Measurements from ENCODE around the gene MATR3.
"Not testable (repeated sequence)": the region's sequence is repeated elsewhere in the genome, so short reads cannot be mapped to it uniquely, and the experiment has no call there.

MATR3 gene

DNA sequence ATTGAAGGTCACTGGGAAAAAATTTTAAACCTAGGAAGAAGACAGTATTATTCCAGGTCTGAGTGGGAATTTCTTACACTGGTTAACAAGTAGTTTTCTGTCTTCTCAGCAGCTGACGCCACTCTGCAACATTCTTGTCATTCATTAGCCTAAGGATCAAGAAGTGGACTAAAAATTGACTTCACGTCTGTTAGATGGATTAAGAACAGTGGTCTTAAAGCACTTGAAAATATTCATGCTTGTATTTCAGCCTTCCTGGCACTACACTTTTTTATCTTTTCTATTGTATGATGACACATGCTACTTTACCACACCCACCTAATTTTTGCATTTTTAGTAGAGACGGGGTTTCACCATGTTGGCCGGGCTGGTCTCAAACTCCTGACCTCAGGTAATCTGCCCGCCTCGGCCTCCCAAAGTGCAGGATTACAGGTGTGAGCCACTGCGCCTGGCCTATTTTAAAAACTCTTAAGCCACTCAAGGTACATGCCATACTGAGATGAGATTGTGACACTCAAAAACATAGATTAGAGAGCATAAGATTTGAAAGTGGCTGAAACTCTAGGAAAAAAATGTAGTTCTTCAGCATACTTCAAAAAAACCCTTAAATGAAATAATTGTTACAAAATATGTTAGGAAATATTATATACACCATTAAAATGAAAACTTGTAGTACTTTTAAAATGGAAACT, 8.4 kb downstream of the MATR3 start:
- DNase-seq: no peak

DNA sequence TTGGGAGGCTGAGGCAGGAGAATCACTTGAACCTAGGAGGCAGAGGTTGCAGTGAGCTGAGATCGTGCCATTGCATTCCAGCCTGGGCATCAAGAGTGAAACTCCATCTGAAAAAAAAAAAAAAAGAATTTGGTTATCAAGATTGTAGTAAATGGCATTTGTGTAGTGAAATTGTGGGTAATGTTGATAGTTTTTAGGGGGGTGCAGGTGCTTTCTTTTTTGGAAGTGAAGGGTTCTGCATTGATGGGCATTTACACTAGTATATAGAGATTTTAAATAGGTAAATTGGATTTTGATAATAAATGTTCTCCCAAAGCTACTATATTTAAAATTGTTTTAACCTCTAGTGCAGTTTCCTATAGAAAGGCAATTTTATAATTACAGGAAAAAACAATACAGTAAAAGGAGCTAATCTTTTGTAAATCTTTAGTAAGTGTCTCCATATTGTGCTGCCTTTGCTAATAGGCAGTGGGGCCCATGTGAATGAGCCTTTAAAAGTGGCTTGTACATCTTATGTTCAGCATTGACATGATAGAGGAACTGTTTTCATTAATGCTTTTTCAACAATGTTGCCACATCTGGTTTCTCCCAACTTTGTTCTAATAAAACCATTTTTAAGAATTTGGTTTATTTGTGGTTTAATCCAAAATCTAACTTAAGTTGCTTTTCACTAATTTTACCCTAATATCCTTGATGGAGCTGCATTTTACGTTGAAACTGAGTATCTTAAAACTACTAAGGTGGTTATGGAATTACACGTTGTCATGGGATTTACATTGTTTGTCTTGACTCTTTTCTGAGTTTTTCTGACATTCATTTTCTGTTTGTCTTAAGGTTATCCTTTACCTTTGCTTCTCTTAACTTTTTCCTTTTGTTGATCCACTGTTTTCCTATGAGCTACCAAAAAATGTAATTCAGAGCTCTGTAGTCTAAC, 11.1 kb downstream of the MATR3 start:
- DNase-seq: no peak

DNA sequence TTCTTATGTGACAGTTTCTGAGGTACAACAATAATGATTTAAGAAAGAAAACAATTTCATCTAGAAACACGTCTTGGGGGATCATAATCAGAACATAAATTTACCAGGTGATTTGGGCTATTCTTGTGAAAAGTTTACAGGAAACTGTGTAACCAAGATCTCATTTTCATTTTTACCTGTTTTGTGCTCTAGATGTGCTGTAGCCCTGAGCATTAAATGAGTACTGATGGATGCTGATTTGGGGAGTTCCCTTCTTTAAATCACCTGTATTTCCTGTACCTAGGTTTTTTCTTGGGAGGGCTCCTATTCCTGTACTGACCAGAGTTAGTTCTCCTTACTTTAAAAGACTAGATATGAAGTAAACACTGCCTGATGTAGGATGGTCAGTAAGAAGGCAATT, 12.7 kb downstream of the MATR3 start:
- DNase-seq: no peak

DNA sequence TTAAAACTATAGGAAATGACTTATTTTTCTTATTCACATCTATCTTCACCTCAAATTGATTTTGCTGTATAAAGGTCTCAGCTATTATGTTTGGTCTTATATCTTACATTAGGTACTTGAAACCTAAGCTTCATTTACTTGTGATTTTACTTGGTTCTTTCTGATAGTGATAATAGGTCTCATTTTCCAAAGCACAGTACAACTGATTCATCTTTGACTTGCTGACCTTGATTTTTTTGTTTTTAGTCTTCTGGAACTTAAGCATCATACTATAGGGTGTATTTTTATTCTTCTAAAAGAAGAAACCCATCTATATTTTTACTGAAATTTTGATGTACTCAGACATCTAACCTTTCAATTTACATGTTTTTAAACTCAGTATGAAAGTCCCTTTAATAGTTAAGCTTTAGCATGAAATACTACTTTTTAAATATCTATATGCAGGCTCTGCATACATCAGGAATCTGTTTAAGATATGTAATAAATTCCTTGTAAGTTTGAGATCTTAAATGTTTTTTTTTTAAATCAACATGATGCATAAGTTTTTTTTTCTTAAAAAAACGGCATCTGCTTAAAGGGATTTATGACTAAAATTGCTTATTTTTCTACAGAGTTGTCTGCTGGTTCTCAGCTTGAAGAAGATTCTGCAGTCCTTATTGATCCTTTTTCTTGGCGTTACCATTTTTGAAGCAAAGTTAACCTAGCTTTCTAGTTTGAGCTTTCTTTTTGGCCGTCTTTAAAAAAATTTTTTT, 13.3 kb downstream of the MATR3 start:
- no peak for DNase-seq

DNA sequence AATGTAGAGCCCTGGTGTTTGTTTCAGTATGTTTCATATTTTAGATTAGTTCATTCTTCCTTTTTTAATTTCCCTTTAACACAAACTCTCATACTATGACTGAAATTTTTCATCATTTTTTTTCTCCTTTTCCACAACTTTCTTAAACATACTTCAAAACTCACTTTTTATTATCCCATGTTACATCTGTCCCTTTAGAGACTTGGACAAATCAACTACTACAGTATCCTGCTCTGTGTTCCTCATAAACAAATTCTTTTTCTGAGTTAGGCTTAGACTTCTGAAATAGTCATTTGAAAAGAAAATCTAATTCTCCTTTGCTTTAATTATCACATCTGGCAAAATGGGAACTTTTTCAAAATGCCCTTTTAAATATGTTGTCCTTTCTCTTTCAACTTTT, 15.3 kb downstream of the MATR3 start:
- DNase-seq: no peak

DNA sequence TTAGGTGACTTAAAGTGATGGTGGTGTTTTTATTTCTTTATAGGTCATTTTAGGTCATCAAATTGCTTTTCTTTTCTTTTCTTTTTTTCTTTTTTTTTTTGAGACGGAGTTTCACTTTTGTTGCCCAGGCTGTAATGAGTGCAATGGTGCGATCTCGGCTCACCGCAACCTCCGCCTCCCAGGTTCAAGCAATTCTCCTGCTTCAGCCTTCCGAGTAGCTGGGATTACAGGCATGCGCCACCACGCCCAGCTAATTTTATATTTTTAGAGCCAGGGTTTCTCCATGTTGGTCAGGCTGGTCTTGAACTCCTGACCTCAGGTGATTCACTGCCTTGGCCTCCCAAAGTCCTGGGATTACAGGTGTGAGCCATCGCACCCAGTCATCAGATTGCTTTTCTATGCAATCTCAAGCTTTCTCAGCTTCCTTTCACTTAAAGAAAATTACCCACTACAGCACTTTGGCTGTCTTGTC, 17.2 kb downstream of the MATR3 start:
- not testable (repeated sequence) for DNase-seq

DNA sequence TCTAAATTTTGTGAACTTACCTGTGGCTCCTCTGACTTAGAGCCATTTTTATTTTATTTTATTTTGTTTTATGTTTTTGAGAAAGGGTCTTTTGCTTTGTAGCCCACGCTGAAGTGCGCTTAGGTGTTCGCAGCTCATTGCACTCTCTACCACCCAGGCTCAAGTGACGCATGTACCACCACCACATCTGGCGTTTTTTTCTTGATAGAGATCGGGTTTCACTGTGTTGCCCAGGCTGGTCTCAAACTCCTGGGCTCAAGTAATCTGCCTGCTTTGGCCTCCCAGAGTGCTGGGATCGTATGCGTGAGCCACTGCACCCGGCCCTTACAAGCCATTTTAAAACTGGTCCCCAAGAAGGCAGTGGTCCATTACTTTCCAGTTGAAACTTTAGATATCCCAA, 18.5 kb downstream of the MATR3 start:
- no peak for DNase-seq

DNA sequence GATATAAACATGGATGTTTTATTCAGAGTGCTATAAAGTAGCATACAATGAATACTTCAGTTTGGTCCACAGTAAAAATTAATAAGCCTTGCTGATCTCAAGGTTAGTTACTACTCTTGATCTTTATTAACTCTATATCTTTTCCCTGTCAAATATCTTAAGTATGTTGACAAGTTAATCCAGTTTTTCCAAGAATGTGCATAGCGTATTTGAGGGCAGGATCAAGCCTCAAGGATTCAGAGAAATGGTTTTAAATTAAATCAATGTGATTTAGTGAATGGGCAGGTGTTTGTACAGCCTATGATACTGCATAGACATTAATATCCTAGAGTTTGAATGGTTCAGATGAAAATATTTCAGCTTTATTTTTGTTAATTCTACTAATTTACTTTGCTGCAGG, 20.7 kb downstream of the MATR3 start:
- no peak for DNase-seq

DNA sequence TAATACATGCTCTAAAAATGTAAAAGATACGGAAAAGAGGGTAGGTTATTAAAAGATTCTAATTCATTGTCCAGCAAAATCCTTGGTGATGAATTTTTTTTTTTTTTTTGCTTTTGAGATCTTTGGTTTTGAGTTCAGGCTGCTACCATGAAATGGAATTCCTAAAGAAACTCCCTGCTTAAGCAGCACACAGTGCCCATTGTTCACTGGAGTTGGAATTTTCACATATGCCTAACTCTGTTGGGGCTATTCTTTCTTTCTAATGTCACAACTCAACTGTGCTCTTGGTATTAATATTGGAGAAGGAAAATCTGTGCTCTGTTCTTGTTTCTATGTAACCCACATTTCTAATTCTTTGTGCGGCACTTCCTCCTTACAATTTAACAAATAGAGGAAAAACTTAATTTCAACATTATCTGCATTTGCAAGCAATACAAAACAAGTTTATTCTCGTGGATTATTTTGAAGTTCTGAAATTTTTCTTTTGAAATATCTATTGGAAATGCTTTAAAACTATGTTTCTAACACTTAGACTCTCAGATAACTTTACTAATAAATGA, 21.6 kb downstream of the MATR3 start:
- no peak for DNase-seq

DNA sequence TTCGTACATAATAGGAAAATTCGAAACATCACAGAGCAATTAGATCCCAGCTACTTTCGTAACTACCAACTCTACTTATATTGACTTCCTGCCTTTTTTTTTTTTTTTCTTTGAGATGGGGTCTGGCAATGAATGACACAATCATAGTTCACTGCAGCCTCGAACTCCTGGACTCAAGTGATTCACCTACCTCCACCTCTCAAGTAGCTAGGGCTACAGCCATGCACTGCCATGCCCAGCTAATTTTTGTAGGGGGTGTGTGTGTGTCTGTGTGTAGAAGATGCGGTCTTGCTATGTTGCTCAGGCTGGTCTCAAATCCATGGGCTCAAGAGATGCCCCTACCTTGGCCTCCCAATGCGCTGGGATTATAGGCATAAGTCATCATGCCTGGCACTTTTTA, 42.3 kb downstream of the MATR3 start:
- no peak for DNase-seq

DNA sequence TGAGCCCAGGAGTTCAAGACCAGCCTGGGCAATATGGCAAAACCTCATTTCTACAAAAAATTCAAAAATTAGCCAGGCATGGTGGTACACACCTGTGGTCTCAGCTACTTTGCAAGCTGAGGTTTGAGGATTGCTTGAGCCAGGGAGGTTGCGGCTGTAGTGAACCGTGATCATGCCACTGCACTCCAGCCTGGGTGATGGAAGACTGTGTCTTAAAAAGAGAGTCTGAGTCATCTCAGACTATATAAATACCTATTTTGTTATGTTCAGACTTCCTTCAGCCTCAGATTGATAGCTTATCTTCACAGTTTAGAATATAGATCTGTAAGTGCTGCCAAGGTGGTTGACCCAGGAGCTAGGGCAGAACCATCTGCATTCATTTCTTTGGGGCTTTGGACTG, 46.5 kb downstream of the MATR3 start:
- no peak for DNase-seq

DNA sequence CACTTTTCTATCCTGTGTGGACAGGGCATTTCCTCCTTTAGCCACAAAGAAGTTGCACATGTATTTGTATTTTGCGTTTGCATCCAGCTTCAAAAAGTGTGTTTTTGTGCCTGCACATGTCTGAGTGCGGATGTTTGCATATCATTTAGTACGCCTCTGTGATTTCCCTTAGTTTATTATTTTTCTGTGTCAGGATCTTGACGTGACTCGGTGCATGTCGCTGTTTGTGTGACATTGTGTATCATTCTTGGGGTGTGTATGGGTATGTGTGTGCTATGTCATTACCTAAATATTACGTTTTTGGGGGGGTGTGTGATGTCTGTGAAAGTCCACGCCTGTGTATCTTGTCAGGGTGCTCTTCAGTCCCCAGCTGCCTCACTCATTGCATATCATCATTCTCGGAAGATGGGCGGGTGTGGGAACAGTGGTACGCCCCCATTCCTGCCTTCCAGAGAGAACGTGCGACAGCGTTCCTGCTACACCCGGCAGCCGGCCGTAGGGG, 47.7 kb downstream of the MATR3 start:
- no peak for DNase-seq

DNA sequence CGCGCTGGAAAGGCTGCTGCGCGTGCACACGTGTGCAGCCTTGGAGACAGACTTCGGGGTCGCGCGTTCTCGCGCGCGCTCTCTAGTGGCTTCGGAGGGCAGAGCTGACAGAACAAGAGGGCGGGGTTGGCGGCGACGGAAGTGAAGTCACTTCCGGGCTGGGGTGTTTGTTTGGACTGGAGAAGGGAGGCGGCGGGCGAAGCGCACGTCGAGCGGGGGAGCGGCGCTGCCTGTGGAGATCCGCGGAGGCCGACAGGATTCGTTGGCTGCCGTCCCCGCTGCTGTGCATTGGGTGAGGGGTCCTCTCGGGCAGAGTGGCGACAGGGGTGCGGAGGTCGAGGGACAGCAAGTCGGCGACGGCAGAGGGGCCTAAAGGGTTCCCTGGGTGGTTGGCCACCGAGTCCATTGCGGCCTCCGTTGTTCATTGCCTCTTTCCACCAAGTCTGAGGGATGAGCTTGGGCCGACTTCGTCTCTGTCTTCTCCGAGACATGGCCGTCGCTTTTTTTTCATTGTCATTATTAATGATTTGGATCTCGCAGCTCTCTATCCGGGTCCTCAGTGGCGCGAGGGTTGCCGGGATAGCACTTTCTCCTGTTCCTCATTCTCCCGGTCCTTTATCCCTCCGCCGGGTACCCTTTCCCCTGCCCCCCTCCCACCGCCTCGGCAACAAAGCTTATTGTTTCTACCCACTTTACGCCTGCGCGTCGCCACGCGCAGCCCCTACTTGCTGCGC, 48.3 kb downstream of the MATR3 start, which contains the start of gene PAIP2:
Gene PAIP2 (plus strand): TSS at position 166 of the 734 bp plus-strand sequence. CDS start 21,931 bp downstream, outside the sequence.
- DNase-seq: peak; percentile 90 to 96 (median 94)

DNA sequence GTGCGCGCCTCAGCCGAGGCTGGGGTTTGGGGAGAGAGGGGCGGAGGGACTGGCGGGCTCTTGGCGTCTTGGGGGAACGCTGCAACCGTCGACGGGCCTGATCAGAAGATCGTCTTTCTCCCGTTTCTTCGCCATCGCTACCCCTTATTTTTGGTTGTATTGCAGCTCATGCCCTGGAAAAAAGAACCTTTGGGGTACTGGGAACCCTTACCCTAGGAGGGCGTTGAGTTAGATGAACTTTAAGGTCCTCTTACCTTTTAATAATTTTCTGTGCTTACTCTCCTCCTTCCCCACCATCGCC, 48.8 kb downstream of the MATR3 start:
- peak in 1 of 4 experiments; percentile 58 for DNase-seq

DNA sequence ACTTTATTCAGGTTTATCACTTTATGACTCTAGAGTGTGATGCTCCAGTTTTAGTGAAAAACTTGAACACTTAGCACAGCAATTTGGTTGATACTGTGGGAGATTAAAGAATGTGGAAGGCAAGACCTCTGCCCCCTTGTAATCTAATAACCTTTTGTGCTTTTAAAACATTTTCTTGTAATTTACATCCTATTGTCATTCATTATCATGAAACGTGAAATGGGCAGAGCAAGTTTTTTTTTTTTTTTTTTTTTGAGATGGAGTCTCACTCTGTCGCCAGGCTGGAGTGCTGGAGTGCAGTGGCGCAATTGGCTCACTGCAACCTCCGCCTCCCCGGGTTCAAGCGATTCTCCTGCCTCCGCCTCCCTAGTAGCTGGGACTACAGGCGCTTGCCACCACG, 49.9 kb downstream of the MATR3 start:
- no peak for DNase-seq

DNA sequence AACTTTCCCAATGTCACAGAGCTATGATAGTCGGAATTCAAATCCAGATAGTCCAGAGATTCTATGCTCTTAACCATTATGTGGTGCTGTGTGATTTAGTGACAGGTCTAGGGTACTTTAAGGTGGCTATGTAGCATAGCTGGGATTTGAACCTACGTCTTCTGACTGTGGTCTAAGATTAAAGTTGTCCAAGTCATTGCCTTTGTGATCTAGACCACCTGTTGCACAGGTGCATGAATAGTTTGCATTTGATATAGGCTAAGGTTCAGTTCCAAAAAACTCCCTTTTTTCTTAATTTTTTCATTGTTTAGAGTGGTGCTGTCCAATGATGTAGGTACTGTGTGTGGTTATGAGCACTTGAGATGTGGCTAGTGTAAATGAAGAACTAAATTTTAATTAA, 50.6 kb downstream of the MATR3 start:
- no peak for DNase-seq

DNA sequence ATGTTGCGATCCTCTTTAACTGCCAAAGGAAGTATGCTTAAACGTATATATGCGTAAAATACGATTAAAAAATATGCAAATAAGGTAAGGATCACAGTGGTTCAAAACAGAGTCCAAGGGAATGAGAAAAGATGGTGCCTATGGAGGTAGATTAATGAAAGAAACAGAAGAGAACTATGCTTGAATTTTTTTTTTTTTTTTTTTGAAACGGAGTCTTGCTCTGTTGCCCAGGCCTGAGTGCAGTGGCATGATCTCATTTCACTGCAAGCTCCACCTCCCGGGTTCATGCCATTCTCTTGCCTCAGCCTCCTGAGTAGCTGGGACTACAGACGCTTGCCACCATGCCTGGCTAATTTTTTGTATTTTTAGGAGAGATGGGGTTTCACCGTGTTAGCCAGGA, 51.9 kb downstream of the MATR3 start:
- DNase-seq: not testable (repeated sequence)

DNA sequence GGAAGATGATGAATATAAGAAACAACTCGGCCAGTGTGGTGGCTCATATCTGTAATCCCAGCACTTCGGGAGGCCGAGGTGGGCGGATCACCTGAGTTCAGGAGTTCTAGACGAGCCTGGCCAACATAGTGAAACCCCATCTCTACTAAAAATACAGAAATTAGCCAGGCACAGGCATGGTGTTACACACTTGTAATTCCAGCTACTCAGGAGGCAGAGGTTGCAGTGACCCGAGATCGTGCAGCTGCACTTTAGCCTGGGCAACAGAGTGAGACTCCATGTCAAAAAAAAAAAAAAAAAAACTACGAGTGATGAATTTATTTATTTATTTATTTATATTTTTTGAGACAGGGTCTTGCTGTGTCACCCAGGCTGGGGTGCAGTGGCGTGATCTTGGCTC, 54.3 kb downstream of the MATR3 start:
- not testable (repeated sequence) for DNase-seq

DNA sequence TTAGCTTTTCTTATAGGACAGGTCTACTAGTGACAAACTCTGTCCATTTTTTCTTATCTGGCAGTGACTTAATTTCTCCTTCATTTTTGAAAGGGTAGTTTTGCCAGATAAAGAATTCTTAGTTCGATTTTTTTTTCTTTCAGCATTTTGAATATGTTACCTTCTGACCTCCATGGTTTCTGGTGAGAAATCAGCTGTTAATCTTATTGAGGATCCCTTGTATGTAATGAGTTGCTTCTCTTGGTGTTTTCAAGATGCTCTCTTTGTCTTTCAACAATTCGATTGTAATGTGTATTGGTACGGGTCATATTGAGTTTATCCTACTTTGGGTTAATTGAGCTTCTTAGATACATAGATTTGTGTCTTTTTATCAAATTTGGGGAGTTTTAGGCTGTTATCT, 60.6 kb downstream of the MATR3 start:
- DNase-seq: no peak

DNA sequence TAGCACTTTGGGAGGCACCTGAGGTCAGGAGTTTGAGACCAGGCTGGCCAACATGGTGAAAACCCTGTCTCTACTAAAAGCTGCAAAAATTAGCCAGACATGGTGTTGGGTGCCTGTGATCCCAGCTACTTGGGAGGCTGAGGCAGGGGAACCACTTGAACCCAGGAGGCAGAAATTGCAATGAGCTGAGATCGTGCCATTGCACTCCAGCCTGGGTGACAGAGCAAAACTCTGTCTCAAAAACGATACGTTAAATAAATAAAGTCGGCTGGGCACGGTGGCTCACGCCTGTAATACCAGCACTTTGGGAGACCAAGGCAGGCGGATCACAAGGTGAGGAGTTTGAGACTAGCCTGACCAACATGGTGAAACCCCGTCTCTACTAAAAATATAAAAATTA, 62.4 kb downstream of the MATR3 start:
- DNase-seq: not testable (repeated sequence)

DNA sequence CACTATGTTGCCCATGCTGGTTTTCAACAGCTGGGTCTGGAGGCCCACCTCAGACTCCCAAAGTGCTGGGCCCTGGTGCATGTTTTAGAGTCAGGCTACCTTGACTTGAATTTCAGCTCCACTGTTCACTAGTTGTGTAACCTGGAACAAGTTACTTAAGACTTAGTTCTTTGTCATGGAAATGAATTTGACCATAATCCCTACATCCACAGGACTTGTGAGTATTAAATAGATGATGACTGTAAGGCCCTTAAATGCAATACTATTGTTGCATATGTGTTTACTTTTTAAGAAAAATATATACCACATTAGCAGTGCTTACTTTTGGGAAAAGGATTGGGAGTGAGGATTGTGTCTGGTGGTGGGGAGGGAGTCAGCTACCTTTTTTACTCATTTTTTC, 64.5 kb downstream of the MATR3 start:
- DNase-seq: no peak

DNA sequence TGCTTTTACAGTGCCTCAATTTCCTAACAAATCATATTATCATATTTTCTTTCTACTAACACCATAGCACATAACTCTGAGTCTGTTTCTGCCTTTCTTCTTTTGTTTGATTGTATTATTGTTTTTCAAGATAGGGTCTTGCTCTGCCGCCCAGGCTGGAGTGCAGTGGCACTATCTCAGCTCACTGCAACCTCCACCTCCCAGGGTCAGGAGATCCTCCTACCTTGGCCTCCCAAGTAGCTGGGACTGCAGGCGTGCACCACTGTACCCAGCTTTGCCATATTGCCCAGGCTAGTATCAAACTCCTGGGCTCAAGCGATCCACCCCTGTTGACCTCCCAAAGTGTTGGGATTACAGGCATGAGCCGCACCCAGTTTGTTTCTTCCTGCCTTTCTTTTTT, 66.8 kb downstream of the MATR3 start:
- no peak for DNase-seq

All from activated CD4-positive, CD25-positive, alpha-beta regulatory T cell (primary cell).